MG63 (cell line): ENCODE measurements around the gene GPR65. TPM values are rescaled to one million over a fixed set of nuclear protein-coding genes. Genes with fewer than 3 reads are reported as not detected.
A peak's percentile ranks its signal among the peaks of the same experiment; 100 is the strongest.

Experiments used
- DNase-seq: peaks from one replicate; pipeline ENCODE4 v3.0.0-alpha.2; 2020
- H3K27me3 ChIP-seq: fragments of 250-450 bp; sonication (Bioruptor Pico); 2 replicates; pipeline ENCODE4 v1.5.1; 2020; ENCODE audit warnings: mild to moderate bottlenecking, moderate library complexity
- H3K36me3 ChIP-seq: fragments of 250-450 bp; sonication (Bioruptor Pico); 2 replicates; pipeline ENCODE4 v1.5.1; 2020; ENCODE audit warnings: mild to moderate bottlenecking, moderate library complexity
- H3K4me3 ChIP-seq: fragments of 250-450 bp; sonication (Bioruptor Pico); 2 replicates; pipeline ENCODE4 v1.5.1; 2020; ENCODE audit warnings: mild to moderate bottlenecking, moderate library complexity
- H3K9me3 ChIP-seq: fragments of 250-450 bp; sonication (Bioruptor Pico); 2 replicates; pipeline ENCODE4 v1.5.1; 2020; ENCODE audit warnings: mild to moderate bottlenecking, moderate library complexity
- total RNA-seq: library from RNA; depleted of rRNA; stranded (reverse); fragments of >200 nt; shearing (Covaris generic); gene quantifications from 2 replicates; pipeline ENCODE4 v1.2.3, GENCODE V29; 2014; ENCODE audit warnings: low replicate concordance; rRNA removed

GPR65 gene
- total RNA-seq, result not detected in 2 replicates

GRCh38 chr14:88005050-88005481 is at the start of gene GPR65:
Gene GPR65 (plus strand): TSS chr14:88005135. CDS start chr14:88010848, 5,713 bp downstream.
- DNase-seq, result no peak
- Histone ChIP-seq H3K9me3 (no peaks in the 10 kb centered on the region), H3K36me3 (no peaks in the 10 kb centered on the region), H3K4me3 (no peak within 1 kb of the TSS), H3K27me3 (no peaks in the 10 kb centered on the region)

- DNase-seq, result no peak
- H3K4me3 ChIP-seq, result no peak overlapping the region
- H3K36me3 ChIP-seq, result no peaks in the 10 kb centered on the region
- no peaks in the 10 kb centered on the region for H3K27me3 ChIP-seq
- H3K9me3 ChIP-seq, result no peaks in the 10 kb centered on the region
Observed at GRCh38 chr14:87955501-87955900, 49.4 kb upstream of the GPR65 start.

- no peaks in the 10 kb centered on the region for H3K27me3 ChIP-seq
- no peak overlapping the region for H3K4me3 ChIP-seq
- no peaks in the 10 kb centered on the region for H3K36me3 ChIP-seq
- no peaks in the 10 kb centered on the region for H3K9me3 ChIP-seq
- no peak for DNase-seq
Observed at GRCh38 chr14:87960013-87960787, 44.7 kb upstream of the GPR65 start.

GRCh38 chr14:87961246-87961645 is 43.7 kb upstream of the GPR65 start:
- no peaks in the 10 kb centered on the region for H3K9me3 ChIP-seq
- H3K27me3 ChIP-seq, result no peaks in the 10 kb centered on the region
- H3K4me3 ChIP-seq, result no peak overlapping the region
- no peak for DNase-seq
- no peaks in the 10 kb centered on the region for H3K36me3 ChIP-seq

GRCh38 chr14:87966816-87967215 is 38.1 kb upstream of the GPR65 start:
- Histone ChIP-seq H3K4me3 (no peak overlapping the region), H3K27me3 (no peaks in the 10 kb centered on the region), H3K36me3 (no peaks in the 10 kb centered on the region), H3K9me3 (no peaks in the 10 kb centered on the region)
- DNase-seq, result peak; percentile 1

- no peaks in the 10 kb centered on the region for H3K9me3 ChIP-seq
- H3K36me3 ChIP-seq, result no peaks in the 10 kb centered on the region
- H3K4me3 ChIP-seq, result no peak overlapping the region
- no peaks in the 10 kb centered on the region for H3K27me3 ChIP-seq
- no peak for DNase-seq
Observed at GRCh38 chr14:87967496-87967895, 37.4 kb upstream of the GPR65 start.

- Histone ChIP-seq H3K27me3 (no peaks in the 10 kb centered on the region), H3K4me3 (no peak overlapping the region), H3K36me3 (no peaks in the 10 kb centered on the region), H3K9me3 (no peaks in the 10 kb centered on the region)
- DNase-seq, result no peak
Observed at GRCh38 chr14:87971010-87971409, 33.9 kb upstream of the GPR65 start.

GRCh38 chr14:87975636-87976035 is 29.3 kb upstream of the GPR65 start:
- H3K9me3 ChIP-seq, result no peaks in the 10 kb centered on the region
- no peak for DNase-seq
- H3K4me3 ChIP-seq, result no peak overlapping the region
- H3K27me3 ChIP-seq, result no peaks in the 10 kb centered on the region
- no peaks in the 10 kb centered on the region for H3K36me3 ChIP-seq

- Histone ChIP-seq H3K27me3 (no peaks in the 10 kb centered on the region), H3K9me3 (no peaks in the 10 kb centered on the region), H3K4me3 (no peak overlapping the region), H3K36me3 (no peaks in the 10 kb centered on the region)
- DNase-seq, result no peak
Observed at GRCh38 chr14:87979689-87980088, 25.2 kb upstream of the GPR65 start.

GRCh38 chr14:87989221-87989955 is 15.5 kb upstream of the GPR65 start:
- no peaks in the 10 kb centered on the region for H3K27me3 ChIP-seq
- no peaks in the 10 kb centered on the region for H3K9me3 ChIP-seq
- H3K4me3 ChIP-seq, result no peak overlapping the region
- no peaks in the 10 kb centered on the region for H3K36me3 ChIP-seq
- DNase-seq, result no peak

- Histone ChIP-seq H3K9me3 (no peaks in the 10 kb centered on the region), H3K36me3 (no peaks in the 10 kb centered on the region), H3K4me3 (no peak overlapping the region), H3K27me3 (no peaks in the 10 kb centered on the region)
- no peak for DNase-seq
Observed at GRCh38 chr14:87989956-87990299, 15.0 kb upstream of the GPR65 start.

- no peak for DNase-seq
- H3K9me3 ChIP-seq, result no peaks in the 10 kb centered on the region
- no peak overlapping the region for H3K4me3 ChIP-seq
- no peaks in the 10 kb centered on the region for H3K27me3 ChIP-seq
- no peaks in the 10 kb centered on the region for H3K36me3 ChIP-seq
Observed at GRCh38 chr14:87990682-87991081, 14.3 kb upstream of the GPR65 start.

GRCh38 chr14:87992346-87992717 is 12.6 kb upstream of the GPR65 start:
- no peaks in the 10 kb centered on the region for H3K27me3 ChIP-seq
- DNase-seq, result no peak
- no peaks in the 10 kb centered on the region for H3K36me3 ChIP-seq
- peak overlapping the region; percentile 47 for H3K4me3 ChIP-seq
- no peaks in the 10 kb centered on the region for H3K9me3 ChIP-seq

GRCh38 chr14:87992718-87993628 is 12.0 kb upstream of the GPR65 start, which contains the start of gene GALC:
Gene GALC (minus strand): TSS chr14:87993182. CDS start chr14:87993164, 18 bp downstream.
- no peaks in the 10 kb centered on the region for H3K36me3 ChIP-seq
- H3K9me3 ChIP-seq, result no peaks in the 10 kb centered on the region
- DNase-seq, result peak; percentile 77
- H3K27me3 ChIP-seq, result no peaks in the 10 kb centered on the region
- peak within 1 kb of the TSS; percentile 47 for H3K4me3 ChIP-seq

GRCh38 chr14:87994974-87995373 is 10.0 kb upstream of the GPR65 start:
- H3K9me3 ChIP-seq, result no peaks in the 10 kb centered on the region
- no peaks in the 10 kb centered on the region for H3K36me3 ChIP-seq
- no peaks in the 10 kb centered on the region for H3K27me3 ChIP-seq
- no peak overlapping the region for H3K4me3 ChIP-seq
- DNase-seq, result no peak

GRCh38 chr14:87995500-87996290 is 9.2 kb upstream of the GPR65 start:
- Histone ChIP-seq H3K4me3 (no peak overlapping the region), H3K9me3 (no peaks in the 10 kb centered on the region), H3K36me3 (no peaks in the 10 kb centered on the region), H3K27me3 (no peaks in the 10 kb centered on the region)
- DNase-seq, result no peak
